ENCODE data around the gene INPP5A. TPM values are rescaled to one million over a fixed set of nuclear protein-coding genes. Genes with fewer than 3 reads are reported as not detected.

The INPP5A gene
- total RNA-seq, 1 donor from 2014 or later = 105 TPM

DNA sequence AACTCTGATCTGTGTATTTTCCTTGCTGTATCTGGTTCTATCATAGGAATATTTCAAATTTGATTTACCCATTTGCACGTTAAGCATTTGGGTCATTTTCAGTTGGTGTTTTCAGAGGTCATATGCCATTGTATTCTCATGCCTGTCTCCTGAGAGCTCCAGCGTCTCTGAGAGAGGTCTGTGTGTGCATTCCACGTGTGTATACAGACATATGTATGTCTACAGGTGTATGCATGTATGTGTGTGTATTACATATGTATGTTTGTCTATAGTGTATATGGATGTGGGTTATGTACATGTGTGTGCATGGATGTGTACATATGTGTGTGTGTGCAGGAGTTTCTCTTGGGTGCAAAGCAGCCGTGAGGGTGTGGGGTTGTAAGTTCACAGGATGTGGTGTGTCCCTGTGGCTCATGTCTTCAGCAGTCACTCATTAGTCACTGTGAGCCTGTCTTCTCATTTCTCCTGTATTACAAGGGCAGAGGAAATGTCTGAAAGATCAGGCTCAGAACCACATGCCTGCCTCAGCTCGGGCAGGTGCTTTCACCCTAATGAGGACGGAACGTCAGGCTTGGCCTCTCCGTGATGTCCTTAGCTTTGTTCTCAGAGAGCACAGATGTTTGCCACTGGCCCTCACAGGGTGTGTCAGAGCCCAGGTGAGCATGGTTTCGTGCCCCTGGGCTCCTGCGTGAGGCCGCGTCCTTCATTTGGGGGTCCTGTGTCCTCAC, 146.7 kb downstream of the INPP5A start:
- no peak for DNase-seq
- Histone ChIP-seq H3K36me3 (no peaks in the 10 kb centered on the region), H3K27me3 (ENCODE audit: low read depth) (no peaks in the 10 kb centered on the region), H3K4me3 (no peak overlapping the region), H3K4me1 (peaks cover 15% of the 10 kb centered on the region), H3K9me3 (replicated peaks) (no peaks in the 10 kb centered on the region), H3K27ac (replicated peaks) (no peak overlapping the region)
- no peak for TF ChIP-seq CTCF (IDR thresholded peaks at IDR 0.05; ENCODE audit: borderline replicate concordance)
- intact Hi-C loops (cut with micrococcal nuclease) = no loop called here

DNA sequence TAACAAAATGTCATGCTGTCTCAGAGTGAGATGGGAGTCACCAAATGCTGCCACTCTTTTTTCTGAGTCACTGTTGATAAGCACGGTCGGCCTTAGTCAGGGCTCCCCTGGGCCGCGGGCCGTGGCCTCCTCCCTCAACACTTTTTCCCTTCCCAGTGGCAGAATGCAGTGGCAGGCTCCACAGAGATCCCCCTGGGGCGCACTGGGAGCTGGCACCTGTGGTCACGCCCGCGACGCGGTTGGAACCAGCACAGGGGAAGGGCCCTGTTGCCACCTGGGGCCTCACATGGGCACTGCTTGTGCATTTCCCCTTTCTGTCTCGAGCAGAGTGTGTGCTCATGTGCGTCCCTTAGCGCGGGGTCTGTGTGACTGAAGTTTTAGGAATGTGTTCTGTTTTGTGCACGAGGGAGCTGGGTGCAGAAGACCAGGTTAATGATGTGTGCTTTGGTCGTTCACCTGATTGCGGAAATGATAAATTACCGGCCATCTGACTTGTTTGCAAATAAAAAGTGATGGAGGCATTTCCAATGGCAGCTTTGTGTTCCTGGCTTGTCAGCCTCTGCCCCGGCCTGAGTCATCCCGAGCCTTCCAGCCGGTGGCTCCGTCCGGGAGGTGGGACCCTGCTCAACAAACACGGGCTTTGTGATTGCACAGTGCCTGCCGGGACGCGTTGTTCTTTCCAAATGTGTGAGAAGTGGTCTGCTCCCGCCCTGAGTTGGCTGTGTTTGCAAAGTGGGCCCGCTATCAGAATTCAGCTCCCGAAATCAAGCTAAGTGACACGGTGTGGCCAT, 147.7 kb downstream of the INPP5A start:
- no peak for TF ChIP-seq CTCF (IDR thresholded peaks at IDR 0.05; ENCODE audit: borderline replicate concordance)
- Histone ChIP-seq H3K36me3 (peaks cover 2% of the 10 kb centered on the region), H3K4me1 (peaks cover 15% of the 10 kb centered on the region), H3K9me3 (replicated peaks) (no peaks in the 10 kb centered on the region), H3K27me3 (ENCODE audit: low read depth) (no peaks in the 10 kb centered on the region), H3K4me3 (no peak overlapping the region), H3K27ac (replicated peaks) (peak overlapping the region; percentile 42)
- intact Hi-C loops (cut with micrococcal nuclease) = no loop called here
- peak; percentile 20 for DNase-seq

GRCh38 chr10:132685921-132686680, 148.5 kb downstream of the INPP5A start:
- Histone ChIP-seq H3K27me3 (ENCODE audit: low read depth) (no peaks in the 10 kb centered on the region), H3K9me3 (replicated peaks) (no peaks in the 10 kb centered on the region), H3K27ac (replicated peaks) (no peak overlapping the region), H3K36me3 (peaks cover 10% of the 10 kb centered on the region), H3K4me1 (peaks cover 15% of the 10 kb centered on the region), H3K4me3 (no peak overlapping the region)
- no peak for TF ChIP-seq CTCF (IDR thresholded peaks at IDR 0.05; ENCODE audit: borderline replicate concordance)
- peak; percentile 8 for DNase-seq
- intact Hi-C loops (cut with micrococcal nuclease) = no loop called here

DNA sequence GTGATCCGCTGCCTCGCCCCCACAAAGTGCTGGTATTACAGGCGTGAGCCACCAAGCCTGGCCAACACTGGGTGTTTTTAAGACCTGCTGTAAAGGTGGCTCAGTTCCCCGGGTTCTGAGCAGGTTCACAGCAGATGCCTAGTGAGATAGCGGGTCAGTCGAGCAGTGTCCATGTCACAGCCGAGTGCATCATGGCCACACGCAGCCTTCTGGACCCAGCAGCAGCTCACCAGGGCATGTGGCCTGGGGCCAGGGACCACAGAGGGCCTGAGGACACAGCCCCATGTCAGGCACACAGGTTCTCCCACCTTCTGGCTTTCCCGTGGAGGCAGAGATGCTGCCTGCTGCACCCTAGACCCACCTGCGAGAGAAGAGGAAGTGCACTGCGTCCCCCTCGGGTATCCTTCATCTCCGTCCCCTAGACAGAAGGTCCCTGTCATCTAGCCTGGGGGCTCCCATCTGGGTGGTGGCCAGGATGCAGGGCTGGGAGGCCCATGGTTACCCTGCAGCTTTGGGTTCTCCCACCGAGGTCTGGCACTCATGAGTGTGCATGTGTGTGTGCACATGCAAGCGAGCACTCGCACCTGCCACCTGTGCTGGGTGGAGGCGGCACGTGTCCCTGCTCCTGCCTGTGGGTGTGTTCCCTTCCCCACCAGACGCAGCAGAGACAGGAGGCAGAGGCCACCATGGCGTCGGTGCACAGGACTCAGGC, 149.8 kb downstream of the INPP5A start:
- no peak for TF ChIP-seq CTCF (IDR thresholded peaks at IDR 0.05; ENCODE audit: borderline replicate concordance)
- peak; percentile 12 for DNase-seq
- peaks cover 15% of the 10 kb centered on the region for H3K4me1 ChIP-seq
- intact Hi-C loops (cut with micrococcal nuclease) = no loop called here
- H3K36me3 ChIP-seq = peaks cover 16% of the 10 kb centered on the region
- H3K4me3 ChIP-seq = no peak overlapping the region
- H3K27ac ChIP-seq (replicated peaks) = no peak overlapping the region
- no peaks in the 10 kb centered on the region for H3K9me3 ChIP-seq (replicated peaks)
- no peaks in the 10 kb centered on the region for H3K27me3 ChIP-seq (ENCODE audit: low read depth)

Data from left ventricle myocardium inferior (tissue), 1 donor.